Testis (tissue), 3 donors: ENCODE results near the gene NPPC. TPM values are rescaled to one million over a fixed set of nuclear protein-coding genes. Genes with fewer than 3 reads are reported as not detected.

ENCODE experiments used
- DNase-seq: peaks from one replicate; pipeline ENCODE4 v3.0.0-alpha.2; 2019
- H3K27ac ChIP-seq, 2 donors: fragments of 200-600 bp; sonication (generic); one replicate each; pipeline ENCODE4 v1.5.1; 2019
- H3K27me3 ChIP-seq: fragments of 200-600 bp; sonication (generic); one replicate; pipeline ENCODE4 v1.5.1; 2019
- H3K36me3 ChIP-seq: fragments of 200-600 bp; sonication (generic); one replicate; pipeline ENCODE4 v1.5.1; 2017; ENCODE audit warnings: low read depth; ENCODE audit errors: missing control alignments
- H3K4me1 ChIP-seq: fragments of 200-600 bp; sonication (generic); one replicate; pipeline ENCODE4 v1.5.1; 2019
- H3K4me3 ChIP-seq, 2 donors: fragments of 200-600 bp; sonication (generic); one replicate each; pipeline ENCODE4 v1.5.1; 2017 to 2019
- H3K9me3 ChIP-seq: fragments of 200-600 bp; sonication (generic); one replicate; pipeline ENCODE4 v1.5.1; 2017
- CTCF ChIP-seq, 3 experiments: fragments of 450-650 bp in 2 of 3; fragments of 200-600 bp in 1 of 3; sonication (generic) in 1 of 3; IDR thresholded peaks; one replicate each; pipeline ENCODE4 v1.5.1; 2016 to 2019; ENCODE audit warnings: antibody characterized with exemption in 3 of 3, mild to moderate bottlenecking in 2 of 3, moderate library complexity in 1 of 3
- POLR2A ChIP-seq: fragments of 450-650 bp; IDR thresholded peaks from one replicate; pipeline ENCODE4 v1.6.1; 2017; ENCODE audit warnings: antibody characterized with exemption, mild to moderate bottlenecking, moderate library complexity
- WGBS, 2 donors: methylation state at CpG; one replicate each; pipeline ENCODE4 v1.1.5; 2018; 5-methylcytosine and 5-hydroxymethylcytosine counted together
- intact Hi-C: fragments of 100-400 bp; cut with DNase I; formaldehyde crosslinking; loops from one replicate; pipeline ENCODE4 v1.15.1; 2023; ENCODE audit warnings: low total_unique reads
- polyA plus RNA-seq: library from polyadenylated mRNA; stranded (reverse); fragments of 350-450 nt; fragmentation: Illumina TruSeq; extraction: RNeasy Lipid Tissue Mini Kit (QIAGEN cat#74804); gene quantifications from one replicate; pipeline ENCODE4 v1.2.3, GENCODE V29; 2014; ENCODE audit warnings: low read depth, low replicate concordance; ENCODE audit not compliant: insufficient read depth
- total RNA-seq, 2 donors: library from RNA; depleted of rRNA; stranded (reverse); fragments of >200 nt; gene quantifications; one replicate each; pipeline ENCODE4 v1.2.3, GENCODE V29; 2016

The NPPC gene
- total and polyA plus RNA-seq, 3 donors from 2014 or later: 0.78 TPM; not detected in 2

- Histone ChIP-seq H3K27me3 (no peaks in the 10 kb centered on the region), H3K27ac (no peak overlapping the region), H3K4me1 (no peaks in the 10 kb centered on the region), H3K36me3 (no peaks in the 10 kb centered on the region), H3K4me3 (no peak overlapping the region), H3K9me3 (no peaks in the 10 kb centered on the region)
- intact Hi-C loops: loop anchor here (10.0 kb wide), 1 partner anchor 610 kb away; no protein-coding TSS in a partner anchor
- DNase-seq: no peak
- no peak for TF ChIP-seq POLR2A
- TF ChIP-seq CTCF (IDR thresholded peaks at IDR 0.05): no peak
- 87% methylated on average over 4 of the region's 4 CpGs; no CpG with 5 or more reads in 1 of the 2 donors for WGBS, 2 donors
These were observed 21.2 kb downstream of the NPPC start for GRCh38 chr2:231905026-231905425.

- Histone ChIP-seq H3K36me3 (no peaks in the 10 kb centered on the region), H3K4me1 (no peaks in the 10 kb centered on the region), H3K27me3 (no peaks in the 10 kb centered on the region), H3K9me3 (no peaks in the 10 kb centered on the region), H3K27ac (no peak overlapping the region), H3K4me3 (no peak overlapping the region)
- DNase-seq: no peak
- intact Hi-C loops: loop anchor here (5.0 to 10.0 kb wide), 2 partner anchors 533 to 611 kb away; no protein-coding TSS in a partner anchor
- 81 to 99% methylated on average over 10 to 11 of the region's 12 CpGs for WGBS, 2 donors
- TF ChIP-seq POLR2A (no peak), CTCF (IDR thresholded peaks at IDR 0.05) (no peak)
These were observed 22.0 kb downstream of the NPPC start for GRCh38 chr2:231904161-231904611.

GRCh38 chr2:231902598-231902997, 23.6 kb downstream of the NPPC start:
- no peaks in the 10 kb centered on the region for H3K9me3 ChIP-seq
- H3K27ac ChIP-seq: no peak overlapping the region
- WGBS, 2 donors: 86 to 89% methylated on average over 5 of the region's 5 CpGs
- H3K36me3 ChIP-seq: no peaks in the 10 kb centered on the region
- no peaks in the 10 kb centered on the region for H3K27me3 ChIP-seq
- intact Hi-C loops: loop anchor here (5.0 to 10.0 kb wide), 2 partner anchors 535 to 612 kb away; no protein-coding TSS in a partner anchor
- H3K4me1 ChIP-seq: no peaks in the 10 kb centered on the region
- no peak overlapping the region for H3K4me3 ChIP-seq
- TF ChIP-seq CTCF (IDR thresholded peaks at IDR 0.05) (no peak), POLR2A (no peak)
- no peak for DNase-seq

- no peaks in the 10 kb centered on the region for H3K9me3 ChIP-seq
- 59 to 65% methylated on average over 5 of the region's 5 CpGs for WGBS, 2 donors
- no peak overlapping the region for H3K4me3 ChIP-seq
- intact Hi-C loops: loop anchor here (5.0 to 10.0 kb wide), 2 partner anchors 536 to 614 kb away; no protein-coding TSS in a partner anchor
- DNase-seq: no peak
- H3K27me3 ChIP-seq: no peaks in the 10 kb centered on the region
- no peak overlapping the region for H3K27ac ChIP-seq
- no peaks in the 10 kb centered on the region for H3K4me1 ChIP-seq
- TF ChIP-seq CTCF (IDR thresholded peaks at IDR 0.05) (no peak), POLR2A (no peak)
- H3K36me3 ChIP-seq: no peaks in the 10 kb centered on the region
These were observed 25.2 kb downstream of the NPPC start for GRCh38 chr2:231900972-231901371.

GRCh38 chr2:231900486-231900942, 25.7 kb downstream of the NPPC start:
- H3K4me1 ChIP-seq: no peaks in the 10 kb centered on the region
- 26 to 41% methylated on average over 13 to 22 of the region's 22 CpGs for WGBS, 2 donors
- no peak overlapping the region for H3K27ac ChIP-seq
- intact Hi-C loops: loop anchor here (5.0 to 10.0 kb wide), 2 partner anchors 537 to 614 kb away; no protein-coding TSS in a partner anchor
- H3K9me3 ChIP-seq: no peaks in the 10 kb centered on the region
- TF ChIP-seq CTCF (IDR thresholded peaks at IDR 0.05) (peak; percentile 52 to 77 (median 75)), POLR2A (no peak)
- H3K4me3 ChIP-seq: peak overlapping the region in 1 of 2 donors; percentile 0
- no peaks in the 10 kb centered on the region for H3K36me3 ChIP-seq
- peak; percentile 91 for DNase-seq
- H3K27me3 ChIP-seq: no peaks in the 10 kb centered on the region
